ENCODE data around the gene RAB3D.

DNA sequence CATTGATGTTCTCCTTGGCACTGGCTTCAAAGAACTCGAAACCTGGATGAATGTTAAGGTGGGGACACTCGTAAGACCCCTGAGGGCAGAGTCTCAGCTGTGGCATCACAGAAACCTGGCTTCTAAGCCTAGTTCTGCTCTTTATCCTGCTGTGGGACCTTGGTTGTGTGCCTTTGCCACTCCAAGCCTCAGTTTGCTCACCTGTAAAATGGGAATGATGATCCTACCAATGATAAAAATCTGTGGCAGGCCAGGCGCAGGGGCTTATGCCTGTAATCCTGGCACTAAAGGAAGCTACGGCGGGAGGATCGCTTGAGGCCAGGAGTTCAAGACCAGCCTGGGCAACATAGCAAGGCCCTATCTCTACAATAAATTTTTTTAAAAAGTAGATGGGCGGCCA, 13.9 kb downstream of the RAB3D start:
- TF ChIP-seq POLR2AphosphoS5 (IDR thresholded peaks at IDR 0.05; ENCODE audit: low read depth, low read length) (no peak), TAF1 (IDR thresholded peaks at IDR 0.05; ENCODE audit: borderline replicate concordance, insufficient read depth, low read length) (no peak), SIN3A (IDR thresholded peaks at IDR 0.05; ENCODE audit: borderline replicate concordance, insufficient read depth, low read length) (no peak), FOXP2 (optimal IDR thresholded peaks at IDR 0.05; ENCODE audit: borderline replicate concordance, extremely low read depth, extremely low read length, insufficient read depth) (no peak)
- TF ChIP-seq, protein P1, sequence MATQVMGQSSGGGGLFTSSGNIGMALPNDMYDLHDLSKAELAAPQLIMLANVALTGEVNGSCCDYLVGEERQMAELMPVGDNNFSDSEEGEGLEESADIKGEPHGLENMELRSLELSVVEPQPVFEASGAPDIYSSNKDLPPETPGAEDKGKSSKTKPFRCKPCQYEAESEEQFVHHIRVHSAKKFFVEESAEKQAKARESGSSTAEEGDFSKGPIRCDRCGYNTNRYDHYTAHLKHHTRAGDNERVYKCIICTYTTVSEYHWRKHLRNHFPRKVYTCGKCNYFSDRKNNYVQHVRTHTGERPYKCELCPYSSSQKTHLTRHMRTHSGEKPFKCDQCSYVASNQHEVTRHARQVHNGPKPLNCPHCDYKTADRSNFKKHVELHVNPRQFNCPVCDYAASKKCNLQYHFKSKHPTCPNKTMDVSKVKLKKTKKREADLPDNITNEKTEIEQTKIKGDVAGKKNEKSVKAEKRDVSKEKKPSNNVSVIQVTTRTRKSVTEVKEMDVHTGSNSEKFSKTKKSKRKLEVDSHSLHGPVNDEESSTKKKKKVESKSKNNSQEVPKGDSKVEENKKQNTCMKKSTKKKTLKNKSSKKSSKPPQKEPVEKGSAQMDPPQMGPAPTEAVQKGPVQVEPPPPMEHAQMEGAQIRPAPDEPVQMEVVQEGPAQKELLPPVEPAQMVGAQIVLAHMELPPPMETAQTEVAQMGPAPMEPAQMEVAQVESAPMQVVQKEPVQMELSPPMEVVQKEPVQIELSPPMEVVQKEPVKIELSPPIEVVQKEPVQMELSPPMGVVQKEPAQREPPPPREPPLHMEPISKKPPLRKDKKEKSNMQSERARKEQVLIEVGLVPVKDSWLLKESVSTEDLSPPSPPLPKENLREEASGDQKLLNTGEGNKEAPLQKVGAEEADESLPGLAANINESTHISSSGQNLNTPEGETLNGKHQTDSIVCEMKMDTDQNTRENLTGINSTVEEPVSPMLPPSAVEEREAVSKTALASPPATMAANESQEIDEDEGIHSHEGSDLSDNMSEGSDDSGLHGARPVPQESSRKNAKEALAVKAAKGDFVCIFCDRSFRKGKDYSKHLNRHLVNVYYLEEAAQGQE (IDR thresholded peaks at IDR 0.05; ENCODE audit: insufficient read depth in 1 of 2, low read depth in 2 of 2, low read length in 2 of 2), result no peak
